WTC11 (cell line): ENCODE measurements around the gene MECR. TPM values are rescaled to one million over a fixed set of nuclear protein-coding genes. Genes with fewer than 3 reads are reported as not detected.

Experiments
- ATAC-seq: fragments of 200-7000 bp; cut with Tn5 transposase; 2 replicates; pipeline ENCODE4 v1.10.0; 2021; ENCODE audit warnings: mild to moderate bottlenecking, moderate library complexity
- CTCF ChIA-PET: fragments of 300-600 bp; sonication (Branson Sonifier 250); formaldehyde crosslinking; loops from one replicate; lab custom pipeline; 2021; ENCODE audit warnings: antibody characterized with exemption; lab: Charles Lee
- POLR2A ChIA-PET: fragments of 350-600 bp; sonication (Branson Sonifier 250); formaldehyde crosslinking; loops from one replicate; lab custom pipeline; 2021; ENCODE audit warnings: antibody characterized with exemption; lab: Charles Lee
- DNase-seq: peaks from one replicate; pipeline ENCODE4 v3.0.0; 2021; ENCODE audit warnings: low spot score
- H3K27ac Mint-ChIP-seq: 2 replicates; pipeline ENCODE4 v1.8.0; 2021; ENCODE audit warnings: mixed read lengths
- H3K27me3 Mint-ChIP-seq: 2 replicates; pipeline ENCODE4 v1.8.0; 2021; ENCODE audit warnings: low read depth, mild to moderate bottlenecking, moderate library complexity, mixed read lengths
- H3K36me3 Mint-ChIP-seq: 2 replicates; pipeline ENCODE4 v1.8.0; 2021; ENCODE audit warnings: mixed read lengths
- H3K4me1 Mint-ChIP-seq: 2 replicates; pipeline ENCODE4 v1.8.0; 2022; ENCODE audit warnings: mixed read lengths
- H3K4me3 Mint-ChIP-seq: 2 replicates; pipeline ENCODE4 v1.8.0; 2021; ENCODE audit warnings: mild to moderate bottlenecking, moderate library complexity, mixed read lengths
- H3K9me3 Mint-ChIP-seq: 2 replicates; pipeline ENCODE4 v1.8.0; 2021; ENCODE audit warnings: mixed read lengths
- ATF3 ChIP-seq: sonication (generic); formaldehyde crosslinking; conservative IDR thresholded peaks from 2 replicates; pipeline ENCODE4 v1.8.1; 2022; ENCODE audit warnings: mild to moderate bottlenecking, missing genetic modification reagents
- ELF4 ChIP-seq: sonication (generic); formaldehyde crosslinking; IDR thresholded peaks from 2 replicates; pipeline ENCODE4 v1.8.1; 2022; ENCODE audit warnings: low read depth, mild to moderate bottlenecking, moderate library complexity, missing genetic modification reagents
- FOXK1 ChIP-seq: sonication (generic); formaldehyde crosslinking; IDR thresholded peaks from 2 replicates; pipeline ENCODE4 v1.8.0; 2022; ENCODE audit warnings: mild to moderate bottlenecking, moderate library complexity, missing genetic modification reagents
- GTF2I ChIP-seq: fragments of 250-450 bp; sonication (Bioruptor Pico); conservative IDR thresholded peaks from 2 replicates; pipeline ENCODE4 v1.4.0; 2021; ENCODE audit warnings: mild to moderate bottlenecking
- KAT7 ChIP-seq: sonication (generic); formaldehyde crosslinking; IDR thresholded peaks from 2 replicates; pipeline ENCODE4 v1.8.1; 2023; ENCODE audit warnings: missing genetic modification reagents, mild to moderate bottlenecking, borderline replicate concordance
- NFATC4 ChIP-seq: fragments of 250-450 bp; sonication (Bioruptor Pico); IDR thresholded peaks from 2 replicates; pipeline ENCODE4 v1.9.0; 2021; ENCODE audit warnings: mild to moderate bottlenecking
- NFE2L1 ChIP-seq: sonication (generic); formaldehyde crosslinking; IDR thresholded peaks from 2 replicates; pipeline ENCODE4 v1.8.1; 2023; ENCODE audit warnings: missing genetic modification reagents
- NFYB ChIP-seq: sonication (generic); formaldehyde crosslinking; conservative IDR thresholded peaks from 2 replicates; pipeline ENCODE4 v1.8.0; 2022; ENCODE audit warnings: low read depth, missing genetic modification reagents
- NR3C1 ChIP-seq: sonication (generic); formaldehyde crosslinking; conservative IDR thresholded peaks from 2 replicates; pipeline ENCODE4 v1.8.1; 2023; ENCODE audit warnings: low read depth, mild to moderate bottlenecking, missing genetic modification reagents
- OVOL2 ChIP-seq: fragments of 250-450 bp; sonication (Bioruptor Pico); IDR thresholded peaks from 2 replicates; pipeline ENCODE4 v1.9.0; 2021; ENCODE audit warnings: mild to moderate bottlenecking, borderline replicate concordance
- RELA ChIP-seq: sonication (generic); formaldehyde crosslinking; IDR thresholded peaks from 2 replicates; pipeline ENCODE4 v1.8.1; 2022; ENCODE audit warnings: missing genetic modification reagents, mild to moderate bottlenecking, borderline replicate concordance
- SMAD3 ChIP-seq: sonication (generic); formaldehyde crosslinking; IDR thresholded peaks from 2 replicates; pipeline ENCODE4 v1.8.0; 2022; ENCODE audit warnings: missing genetic modification reagents, mild to moderate bottlenecking, borderline replicate concordance
- SOX15 ChIP-seq: fragments of 250-450 bp; sonication (Bioruptor Pico); IDR thresholded peaks from 2 replicates; pipeline ENCODE4 v1.9.0; 2021; ENCODE audit warnings: mild to moderate bottlenecking
- ZBTB21 ChIP-seq: sonication (generic); formaldehyde crosslinking; IDR thresholded peaks from 2 replicates; pipeline ENCODE4 v1.8.1; 2023; ENCODE audit warnings: mild to moderate bottlenecking, missing genetic modification reagents, borderline replicate concordance
- total RNA-seq: library from RNA; stranded (reverse); gene quantifications from 3 replicates; pipeline ENCODE4 v1.2.3, GENCODE V29; 2021
- TF ChIP-seq, protein P1 (sequence below): fragments of 250-450 bp; sonication (Bioruptor Pico); IDR thresholded peaks from 2 replicates; pipeline ENCODE4 v1.8.0; 2021; ENCODE audit warnings: mild to moderate bottlenecking
- TF ChIP-seq, protein P2 (sequence below): fragments of 250-450 bp; sonication (Bioruptor Pico); conservative IDR thresholded peaks from 2 replicates; pipeline ENCODE4 v1.9.0; 2021; ENCODE audit warnings: mild to moderate bottlenecking
- TF ChIP-seq, protein P3 (sequence below): fragments of 250-450 bp; sonication (Bioruptor Pico); IDR thresholded peaks from 2 replicates; pipeline ENCODE4 v1.9.0; 2021; ENCODE audit warnings: mild to moderate bottlenecking, borderline replicate concordance
- TF ChIP-seq, protein P4 (sequence below): sonication (generic); formaldehyde crosslinking; IDR thresholded peaks from 2 replicates; pipeline ENCODE4 v1.8.0; 2023; ENCODE audit warnings: missing genetic modification reagents, mild to moderate bottlenecking, borderline replicate concordance
- TF ChIP-seq, protein P5 (sequence below): sonication (generic); formaldehyde crosslinking; IDR thresholded peaks from 2 replicates; pipeline ENCODE4 v1.8.1; 2023; ENCODE audit warnings: mild to moderate bottlenecking, missing genetic modification reagents, moderate library complexity
- TF ChIP-seq, protein P6 (sequence below): sonication (generic); formaldehyde crosslinking; IDR thresholded peaks from 2 replicates; pipeline ENCODE4 v1.8.0; 2023; ENCODE audit warnings: mild to moderate bottlenecking, missing genetic modification reagents

MECR gene
- total RNA-seq, 1 experiment from 2014 or later = 37.6 TPM

DNA sequence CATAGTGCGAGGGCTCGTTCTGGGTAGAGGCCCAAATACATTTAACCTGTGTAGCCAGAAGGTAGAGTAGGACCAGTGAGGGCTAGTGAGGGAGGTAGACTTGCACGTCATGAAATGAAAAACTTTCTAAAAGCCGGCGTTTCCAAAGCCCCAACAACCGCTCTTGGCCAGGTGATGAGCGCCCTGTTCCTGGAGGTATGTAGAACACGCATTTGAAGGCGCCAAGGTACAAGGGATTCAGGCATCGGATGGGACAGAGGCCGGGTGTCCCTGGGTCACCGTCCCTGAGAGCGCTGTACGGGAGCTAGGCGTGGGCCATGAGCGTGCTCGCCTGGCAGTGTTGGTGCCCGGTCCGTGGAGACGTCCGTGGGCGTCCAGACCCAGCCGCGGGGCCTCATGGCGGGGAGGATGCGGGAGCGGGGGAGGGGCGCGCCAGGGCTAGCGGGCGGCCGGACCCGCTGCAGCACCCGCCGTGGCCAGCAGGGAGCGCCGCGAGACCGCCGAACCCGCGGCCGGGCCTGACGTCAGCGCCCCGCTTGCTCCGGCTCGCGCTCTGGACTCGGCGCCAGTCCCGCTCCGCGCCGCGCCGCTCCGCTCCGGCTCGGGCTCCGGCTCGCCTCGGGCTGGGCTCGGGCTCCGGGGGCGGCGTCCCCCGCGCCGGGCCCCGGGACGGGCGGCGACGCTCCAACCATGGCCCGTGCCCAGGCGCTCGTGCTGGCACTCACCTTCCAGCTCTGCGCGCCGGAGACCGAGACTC lies 5.4 kb upstream of the MECR start, which contains the start of gene PTPRU:
PTPRU (plus strand) TSS at position 568 of the 757 bp plus-strand sequence; CDS start at position 691, 123 bp downstream.
- Mint-ChIP-seq H3K4me3 (peak within 1 kb of the TSS; percentile 87), H3K36me3 (no peaks in the 10 kb centered on the region), H3K27me3 (peaks cover 69% of the 10 kb centered on the region), H3K9me3 (no peaks in the 10 kb centered on the region), H3K4me1 (peaks cover 40% of the 10 kb centered on the region), H3K27ac (peak within 1 kb of the TSS; percentile 3; the same call in 1 of the 2 replicates)
- ATAC-seq = peak; percentile 72
- POLR2A ChIA-PET = no interaction called here
- peak; percentile 85 for DNase-seq
- CTCF ChIA-PET = interaction anchor here (0.6 to 1.4 kb wide), 14 partner anchors 10 to 467 kb away, joined by 3 to 9 read pairs (median 3); no protein-coding TSS in a partner anchor
- TF ChIP-seq NFATC4 (CRISPR knock-in tag) (no peak), OVOL2 (CRISPR knock-in tag) (no peak), FOXK1 (CRISPR knock-in tag) (peak; percentile 8), SMAD3 (CRISPR knock-in tag) (no peak), ATF3 (CRISPR knock-in tag) (no peak), ZBTB21 (CRISPR knock-in tag) (no peak), NFE2L1 (CRISPR knock-in tag) (no peak; the same call in 1 of the 2 replicates), RELA (CRISPR knock-in tag) (0 out of 2 replicates have a peak, but pooled peaks have one; percentile 3), NR3C1 (0 out of 2 replicates have a peak, but pooled peaks have one; percentile 62), GTF2I (peak; percentile 91), SOX15 (no peak), KAT7 (CRISPR knock-in tag) (peak; percentile 63; the same call in 1 of the 2 replicates), ELF4 (CRISPR knock-in tag) (no peak), NFYB (CRISPR knock-in tag) (no peak)
- TF ChIP-seq, protein P1, sequence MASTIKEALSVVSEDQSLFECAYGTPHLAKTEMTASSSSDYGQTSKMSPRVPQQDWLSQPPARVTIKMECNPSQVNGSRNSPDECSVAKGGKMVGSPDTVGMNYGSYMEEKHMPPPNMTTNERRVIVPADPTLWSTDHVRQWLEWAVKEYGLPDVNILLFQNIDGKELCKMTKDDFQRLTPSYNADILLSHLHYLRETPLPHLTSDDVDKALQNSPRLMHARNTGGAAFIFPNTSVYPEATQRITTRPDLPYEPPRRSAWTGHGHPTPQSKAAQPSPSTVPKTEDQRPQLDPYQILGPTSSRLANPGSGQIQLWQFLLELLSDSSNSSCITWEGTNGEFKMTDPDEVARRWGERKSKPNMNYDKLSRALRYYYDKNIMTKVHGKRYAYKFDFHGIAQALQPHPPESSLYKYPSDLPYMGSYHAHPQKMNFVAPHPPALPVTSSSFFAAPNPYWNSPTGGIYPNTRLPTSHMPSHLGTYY (CRISPR knock-in tag) = no peak
- TF ChIP-seq, protein P2, sequence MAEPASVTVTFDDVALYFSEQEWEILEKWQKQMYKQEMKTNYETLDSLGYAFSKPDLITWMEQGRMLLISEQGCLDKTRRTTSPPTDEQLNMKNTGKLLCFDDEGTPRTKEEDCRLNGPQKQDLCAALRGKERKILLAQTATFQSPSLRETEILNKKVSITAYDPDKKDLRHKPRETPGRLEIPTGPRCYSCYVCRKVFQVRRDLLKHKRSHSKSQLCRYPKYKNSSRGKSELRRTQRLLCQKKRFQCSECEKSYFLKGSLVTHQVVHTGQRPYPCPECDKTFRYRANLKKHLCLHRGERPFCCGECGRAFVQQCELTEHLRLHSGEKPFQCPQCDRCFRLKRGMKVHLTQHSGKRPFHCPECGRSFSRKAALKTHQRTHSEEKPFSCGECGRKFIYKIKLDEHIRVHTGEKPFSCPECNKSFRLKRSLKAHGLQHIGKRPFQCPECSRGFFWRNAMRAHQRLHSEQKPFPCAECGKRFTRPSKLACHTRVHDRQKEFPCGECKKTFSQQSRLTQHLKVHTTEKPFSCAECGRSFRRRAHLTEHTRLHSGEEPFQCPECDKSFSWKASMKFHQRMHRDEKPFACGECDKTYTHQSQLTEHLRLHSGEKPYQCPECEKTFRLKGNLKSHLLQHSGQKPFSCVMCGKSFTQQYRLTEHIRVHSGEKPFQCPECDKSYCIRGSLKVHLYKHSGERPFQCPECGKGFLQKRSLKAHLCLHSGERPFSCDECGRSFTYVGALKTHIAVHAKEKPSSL = no peak
- TF ChIP-seq, protein P3, sequence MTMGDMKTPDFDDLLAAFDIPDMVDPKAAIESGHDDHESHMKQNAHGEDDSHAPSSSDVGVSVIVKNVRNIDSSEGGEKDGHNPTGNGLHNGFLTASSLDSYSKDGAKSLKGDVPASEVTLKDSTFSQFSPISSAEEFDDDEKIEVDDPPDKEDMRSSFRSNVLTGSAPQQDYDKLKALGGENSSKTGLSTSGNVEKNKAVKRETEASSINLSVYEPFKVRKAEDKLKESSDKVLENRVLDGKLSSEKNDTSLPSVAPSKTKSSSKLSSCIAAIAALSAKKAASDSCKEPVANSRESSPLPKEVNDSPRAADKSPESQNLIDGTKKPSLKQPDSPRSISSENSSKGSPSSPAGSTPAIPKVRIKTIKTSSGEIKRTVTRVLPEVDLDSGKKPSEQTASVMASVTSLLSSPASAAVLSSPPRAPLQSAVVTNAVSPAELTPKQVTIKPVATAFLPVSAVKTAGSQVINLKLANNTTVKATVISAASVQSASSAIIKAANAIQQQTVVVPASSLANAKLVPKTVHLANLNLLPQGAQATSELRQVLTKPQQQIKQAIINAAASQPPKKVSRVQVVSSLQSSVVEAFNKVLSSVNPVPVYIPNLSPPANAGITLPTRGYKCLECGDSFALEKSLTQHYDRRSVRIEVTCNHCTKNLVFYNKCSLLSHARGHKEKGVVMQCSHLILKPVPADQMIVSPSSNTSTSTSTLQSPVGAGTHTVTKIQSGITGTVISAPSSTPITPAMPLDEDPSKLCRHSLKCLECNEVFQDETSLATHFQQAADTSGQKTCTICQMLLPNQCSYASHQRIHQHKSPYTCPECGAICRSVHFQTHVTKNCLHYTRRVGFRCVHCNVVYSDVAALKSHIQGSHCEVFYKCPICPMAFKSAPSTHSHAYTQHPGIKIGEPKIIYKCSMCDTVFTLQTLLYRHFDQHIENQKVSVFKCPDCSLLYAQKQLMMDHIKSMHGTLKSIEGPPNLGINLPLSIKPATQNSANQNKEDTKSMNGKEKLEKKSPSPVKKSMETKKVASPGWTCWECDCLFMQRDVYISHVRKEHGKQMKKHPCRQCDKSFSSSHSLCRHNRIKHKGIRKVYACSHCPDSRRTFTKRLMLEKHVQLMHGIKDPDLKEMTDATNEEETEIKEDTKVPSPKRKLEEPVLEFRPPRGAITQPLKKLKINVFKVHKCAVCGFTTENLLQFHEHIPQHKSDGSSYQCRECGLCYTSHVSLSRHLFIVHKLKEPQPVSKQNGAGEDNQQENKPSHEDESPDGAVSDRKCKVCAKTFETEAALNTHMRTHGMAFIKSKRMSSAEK (CRISPR knock-in tag) = no peak
- TF ChIP-seq, protein P4, sequence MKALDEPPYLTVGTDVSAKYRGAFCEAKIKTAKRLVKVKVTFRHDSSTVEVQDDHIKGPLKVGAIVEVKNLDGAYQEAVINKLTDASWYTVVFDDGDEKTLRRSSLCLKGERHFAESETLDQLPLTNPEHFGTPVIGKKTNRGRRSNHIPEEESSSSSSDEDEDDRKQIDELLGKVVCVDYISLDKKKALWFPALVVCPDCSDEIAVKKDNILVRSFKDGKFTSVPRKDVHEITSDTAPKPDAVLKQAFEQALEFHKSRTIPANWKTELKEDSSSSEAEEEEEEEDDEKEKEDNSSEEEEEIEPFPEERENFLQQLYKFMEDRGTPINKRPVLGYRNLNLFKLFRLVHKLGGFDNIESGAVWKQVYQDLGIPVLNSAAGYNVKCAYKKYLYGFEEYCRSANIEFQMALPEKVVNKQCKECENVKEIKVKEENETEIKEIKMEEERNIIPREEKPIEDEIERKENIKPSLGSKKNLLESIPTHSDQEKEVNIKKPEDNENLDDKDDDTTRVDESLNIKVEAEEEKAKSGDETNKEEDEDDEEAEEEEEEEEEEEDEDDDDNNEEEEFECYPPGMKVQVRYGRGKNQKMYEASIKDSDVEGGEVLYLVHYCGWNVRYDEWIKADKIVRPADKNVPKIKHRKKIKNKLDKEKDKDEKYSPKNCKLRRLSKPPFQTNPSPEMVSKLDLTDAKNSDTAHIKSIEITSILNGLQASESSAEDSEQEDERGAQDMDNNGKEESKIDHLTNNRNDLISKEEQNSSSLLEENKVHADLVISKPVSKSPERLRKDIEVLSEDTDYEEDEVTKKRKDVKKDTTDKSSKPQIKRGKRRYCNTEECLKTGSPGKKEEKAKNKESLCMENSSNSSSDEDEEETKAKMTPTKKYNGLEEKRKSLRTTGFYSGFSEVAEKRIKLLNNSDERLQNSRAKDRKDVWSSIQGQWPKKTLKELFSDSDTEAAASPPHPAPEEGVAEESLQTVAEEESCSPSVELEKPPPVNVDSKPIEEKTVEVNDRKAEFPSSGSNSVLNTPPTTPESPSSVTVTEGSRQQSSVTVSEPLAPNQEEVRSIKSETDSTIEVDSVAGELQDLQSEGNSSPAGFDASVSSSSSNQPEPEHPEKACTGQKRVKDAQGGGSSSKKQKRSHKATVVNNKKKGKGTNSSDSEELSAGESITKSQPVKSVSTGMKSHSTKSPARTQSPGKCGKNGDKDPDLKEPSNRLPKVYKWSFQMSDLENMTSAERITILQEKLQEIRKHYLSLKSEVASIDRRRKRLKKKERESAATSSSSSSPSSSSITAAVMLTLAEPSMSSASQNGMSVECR (CRISPR knock-in tag) = no peak
- TF ChIP-seq, protein P5, sequence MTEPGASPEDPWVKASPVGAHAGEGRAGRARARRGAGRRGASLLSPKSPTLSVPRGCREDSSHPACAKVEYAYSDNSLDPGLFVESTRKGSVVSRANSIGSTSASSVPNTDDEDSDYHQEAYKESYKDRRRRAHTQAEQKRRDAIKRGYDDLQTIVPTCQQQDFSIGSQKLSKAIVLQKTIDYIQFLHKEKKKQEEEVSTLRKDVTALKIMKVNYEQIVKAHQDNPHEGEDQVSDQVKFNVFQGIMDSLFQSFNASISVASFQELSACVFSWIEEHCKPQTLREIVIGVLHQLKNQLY = no peak
- TF ChIP-seq, protein P6, sequence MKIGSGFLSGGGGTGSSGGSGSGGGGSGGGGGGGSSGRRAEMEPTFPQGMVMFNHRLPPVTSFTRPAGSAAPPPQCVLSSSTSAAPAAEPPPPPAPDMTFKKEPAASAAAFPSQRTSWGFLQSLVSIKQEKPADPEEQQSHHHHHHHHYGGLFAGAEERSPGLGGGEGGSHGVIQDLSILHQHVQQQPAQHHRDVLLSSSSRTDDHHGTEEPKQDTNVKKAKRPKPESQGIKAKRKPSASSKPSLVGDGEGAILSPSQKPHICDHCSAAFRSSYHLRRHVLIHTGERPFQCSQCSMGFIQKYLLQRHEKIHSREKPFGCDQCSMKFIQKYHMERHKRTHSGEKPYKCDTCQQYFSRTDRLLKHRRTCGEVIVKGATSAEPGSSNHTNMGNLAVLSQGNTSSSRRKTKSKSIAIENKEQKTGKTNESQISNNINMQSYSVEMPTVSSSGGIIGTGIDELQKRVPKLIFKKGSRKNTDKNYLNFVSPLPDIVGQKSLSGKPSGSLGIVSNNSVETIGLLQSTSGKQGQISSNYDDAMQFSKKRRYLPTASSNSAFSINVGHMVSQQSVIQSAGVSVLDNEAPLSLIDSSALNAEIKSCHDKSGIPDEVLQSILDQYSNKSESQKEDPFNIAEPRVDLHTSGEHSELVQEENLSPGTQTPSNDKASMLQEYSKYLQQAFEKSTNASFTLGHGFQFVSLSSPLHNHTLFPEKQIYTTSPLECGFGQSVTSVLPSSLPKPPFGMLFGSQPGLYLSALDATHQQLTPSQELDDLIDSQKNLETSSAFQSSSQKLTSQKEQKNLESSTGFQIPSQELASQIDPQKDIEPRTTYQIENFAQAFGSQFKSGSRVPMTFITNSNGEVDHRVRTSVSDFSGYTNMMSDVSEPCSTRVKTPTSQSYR (CRISPR knock-in tag) = peak; percentile 79; the same call in 1 of the 2 replicates
